Skeletal muscle tissue (tissue), 4 donors: ENCODE data around the gene SCYL3. TPM values are rescaled to one million over a fixed set of nuclear protein-coding genes. Genes with fewer than 3 reads are reported as not detected.

ENCODE experiments used
- H3K27ac ChIP-seq: one replicate; pipeline ENCODE4 v1.7.0; 2013; ENCODE audit warnings: mild to moderate bottlenecking, low read depth, low read length, inconsistent platforms
- H3K27me3 ChIP-seq, 3 donors: one replicate each; pipeline ENCODE4 v1.7.0; 2013; ENCODE audit warnings: low read length in 3 of 3; ENCODE audit not compliant: control insufficient read depth in 3 of 3, insufficient read depth in 3 of 3
- H3K36me3 ChIP-seq, 3 donors: one replicate each; pipeline ENCODE4 v1.7.0; 2013; ENCODE audit warnings: low read length in 3 of 3; ENCODE audit not compliant: control insufficient read depth in 3 of 3, insufficient read depth in 3 of 3
- H3K4me1 ChIP-seq, 3 donors: one replicate each; pipeline ENCODE4 v1.7.0; 2013; ENCODE audit warnings: low read length in 3 of 3, mild to moderate bottlenecking in 3 of 3; ENCODE audit not compliant: control insufficient read depth in 3 of 3, insufficient read depth in 3 of 3
- H3K4me3 ChIP-seq, 3 donors: one replicate each; pipeline ENCODE4 v1.7.0; 2013; ENCODE audit warnings: low read length in 3 of 3
- H3K9ac ChIP-seq, 3 donors: one replicate each; pipeline ENCODE4 v1.7.0; 2013; ENCODE audit warnings: low read length in 3 of 3, mild to moderate bottlenecking in 3 of 3, moderate library complexity in 2 of 3, low read depth in 1 of 3
- H3K9me3 ChIP-seq, 3 donors: one replicate each; pipeline ENCODE4 v1.7.0; 2013; ENCODE audit warnings: low read length in 3 of 3; ENCODE audit not compliant: control insufficient read depth in 3 of 3
- total RNA-seq: library from RNA; depleted of rRNA; stranded (reverse); fragments of >200 nt; gene quantifications from one replicate; pipeline ENCODE4 v1.2.3, GENCODE V29; 2014
- donor health status: Osteomylitis.

The SCYL3 gene
- total RNA-seq, 1 donor from 2014 or later = 8.4 TPM

DNA sequence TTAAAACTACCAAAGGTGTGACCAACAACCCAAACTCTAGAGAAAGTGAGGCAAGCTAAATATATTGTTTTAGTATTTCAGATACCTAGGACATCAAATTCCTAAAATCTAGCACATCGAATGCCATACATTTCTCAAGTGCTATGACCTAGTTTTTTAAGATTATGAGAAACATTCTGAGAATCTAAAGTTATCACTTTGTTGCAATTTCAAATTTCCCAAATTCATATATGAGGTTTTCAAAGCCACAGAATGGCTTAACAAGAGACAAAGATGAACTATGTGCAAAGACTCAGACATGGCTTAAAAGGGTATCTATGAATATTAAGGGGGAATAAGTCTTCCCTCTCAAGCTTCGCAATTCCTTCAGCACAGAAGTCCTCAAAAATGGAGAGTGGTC is 6.8 kb downstream of the SCYL3 start:
- Histone ChIP-seq H3K27me3 (no peaks in the 10 kb centered on the region), H3K9me3 (no peaks in the 10 kb centered on the region), H3K4me1 (peaks cover 0 to 5% (median 2%) of the 10 kb centered on the region in 3 donors), H3K27ac (no peak overlapping the region), H3K4me3 (no peak overlapping the region), H3K36me3 (peaks cover 0 to 23% (median 0%) of the 10 kb centered on the region in 3 donors), H3K9ac (no peak overlapping the region)

DNA sequence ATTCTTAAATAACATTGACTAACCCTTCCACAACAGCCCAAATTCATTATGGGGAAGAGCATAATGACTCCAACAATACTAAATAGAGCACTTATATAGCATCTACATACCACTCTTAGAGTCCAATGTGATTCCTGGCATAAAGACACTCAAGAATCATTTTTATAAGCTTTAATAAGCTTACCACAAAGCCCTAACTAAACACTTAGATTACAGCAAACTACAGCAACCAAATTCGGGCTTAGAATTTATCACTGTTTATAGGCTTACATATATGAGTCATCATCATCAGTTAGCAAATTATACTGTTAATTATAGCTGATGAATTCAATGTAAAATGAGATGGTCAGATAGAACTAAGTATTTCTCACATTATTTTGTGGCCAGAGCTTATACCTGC is 7.3 kb downstream of the SCYL3 start:
- Histone ChIP-seq H3K9ac (no peak overlapping the region), H3K9me3 (no peaks in the 10 kb centered on the region), H3K36me3 (peaks cover 0 to 23% (median 0%) of the 10 kb centered on the region in 3 donors), H3K4me3 (no peak overlapping the region), H3K27ac (no peak overlapping the region), H3K27me3 (no peaks in the 10 kb centered on the region), H3K4me1 (peaks cover 0 to 5% (median 0%) of the 10 kb centered on the region in 3 donors)

DNA sequence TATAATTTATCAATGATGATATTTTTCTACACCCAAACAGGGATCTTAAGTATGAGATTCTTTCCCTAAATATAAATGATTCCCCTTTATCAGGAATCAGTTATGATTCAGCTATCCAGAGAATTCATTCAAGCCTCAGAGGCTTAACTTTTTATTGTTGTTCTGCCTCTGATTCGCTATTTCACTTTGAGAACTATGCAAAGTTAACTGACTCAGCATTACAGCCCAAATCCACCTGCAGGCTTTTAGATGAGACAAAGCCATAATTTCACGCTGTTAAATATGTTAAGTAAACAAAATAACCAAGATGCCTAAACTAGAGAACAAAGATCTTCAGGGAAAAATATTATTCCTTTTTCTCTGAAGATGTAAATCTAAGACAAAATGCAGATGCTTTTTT is 8.5 kb downstream of the SCYL3 start:
- H3K27me3 ChIP-seq = no peaks in the 10 kb centered on the region
- H3K27ac ChIP-seq = no peak overlapping the region
- no peaks in the 10 kb centered on the region for H3K4me1 ChIP-seq
- peaks cover 0 to 23% (median 0%) of the 10 kb centered on the region in 3 donors for H3K36me3 ChIP-seq
- no peaks in the 10 kb centered on the region for H3K9me3 ChIP-seq
- H3K9ac ChIP-seq = no peak overlapping the region
- no peak overlapping the region for H3K4me3 ChIP-seq

DNA sequence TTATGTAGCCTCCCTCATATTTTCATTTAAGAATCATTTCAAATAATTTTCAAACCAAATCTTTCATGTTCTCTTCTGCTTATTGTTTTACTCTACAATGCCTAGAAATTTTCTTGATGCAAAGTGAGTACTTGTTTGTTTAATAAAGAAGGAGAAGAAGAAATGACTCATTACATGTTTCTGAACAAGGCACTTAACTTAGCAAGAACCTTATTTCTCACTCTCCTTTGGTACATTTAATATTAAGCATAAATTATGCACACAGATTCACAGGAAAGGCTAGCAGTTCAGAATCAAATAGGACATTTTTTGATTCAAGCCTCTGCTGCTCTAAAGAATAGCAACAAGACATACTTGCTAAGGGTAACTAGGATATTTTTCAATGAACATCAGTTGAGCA is 9.1 kb downstream of the SCYL3 start:
- no peak overlapping the region for H3K4me3 ChIP-seq
- no peaks in the 10 kb centered on the region for H3K9me3 ChIP-seq
- H3K36me3 ChIP-seq = peaks cover 0 to 23% (median 0%) of the 10 kb centered on the region in 3 donors
- no peak overlapping the region for H3K27ac ChIP-seq
- no peak overlapping the region for H3K9ac ChIP-seq
- no peaks in the 10 kb centered on the region for H3K27me3 ChIP-seq
- H3K4me1 ChIP-seq = no peaks in the 10 kb centered on the region

DNA sequence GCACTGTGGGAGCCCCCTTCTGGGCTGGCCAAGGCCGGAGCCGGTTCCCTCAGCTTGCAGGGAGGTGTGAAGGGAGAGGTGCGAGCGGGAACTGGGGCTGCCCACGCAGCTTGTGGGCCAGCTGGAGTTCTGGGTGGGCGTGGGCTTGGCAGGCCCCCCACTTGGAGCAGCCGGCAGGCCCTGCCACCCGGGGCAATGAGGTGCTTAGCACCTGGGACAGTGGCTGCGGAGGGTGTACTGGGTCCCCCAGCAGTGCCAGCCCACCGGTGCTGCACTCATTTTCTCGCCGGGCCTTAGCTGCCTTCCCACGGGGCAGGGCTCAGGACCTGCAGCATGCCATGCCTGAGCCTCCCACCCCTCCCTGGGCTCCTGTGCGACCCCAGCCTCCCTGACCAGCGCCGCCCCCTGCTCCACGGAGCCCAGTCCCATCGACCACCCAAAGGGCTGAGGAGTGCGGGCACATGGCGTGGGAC is 11.6 kb downstream of the SCYL3 start:
- H3K36me3 ChIP-seq = peaks cover 0 to 29% (median under 1%) of the 10 kb centered on the region in 3 donors
- no peaks in the 10 kb centered on the region for H3K9me3 ChIP-seq
- no peak overlapping the region for H3K9ac ChIP-seq
- no peak overlapping the region for H3K27ac ChIP-seq
- H3K4me3 ChIP-seq = no peak overlapping the region
- no peaks in the 10 kb centered on the region for H3K27me3 ChIP-seq
- no peaks in the 10 kb centered on the region for H3K4me1 ChIP-seq

DNA sequence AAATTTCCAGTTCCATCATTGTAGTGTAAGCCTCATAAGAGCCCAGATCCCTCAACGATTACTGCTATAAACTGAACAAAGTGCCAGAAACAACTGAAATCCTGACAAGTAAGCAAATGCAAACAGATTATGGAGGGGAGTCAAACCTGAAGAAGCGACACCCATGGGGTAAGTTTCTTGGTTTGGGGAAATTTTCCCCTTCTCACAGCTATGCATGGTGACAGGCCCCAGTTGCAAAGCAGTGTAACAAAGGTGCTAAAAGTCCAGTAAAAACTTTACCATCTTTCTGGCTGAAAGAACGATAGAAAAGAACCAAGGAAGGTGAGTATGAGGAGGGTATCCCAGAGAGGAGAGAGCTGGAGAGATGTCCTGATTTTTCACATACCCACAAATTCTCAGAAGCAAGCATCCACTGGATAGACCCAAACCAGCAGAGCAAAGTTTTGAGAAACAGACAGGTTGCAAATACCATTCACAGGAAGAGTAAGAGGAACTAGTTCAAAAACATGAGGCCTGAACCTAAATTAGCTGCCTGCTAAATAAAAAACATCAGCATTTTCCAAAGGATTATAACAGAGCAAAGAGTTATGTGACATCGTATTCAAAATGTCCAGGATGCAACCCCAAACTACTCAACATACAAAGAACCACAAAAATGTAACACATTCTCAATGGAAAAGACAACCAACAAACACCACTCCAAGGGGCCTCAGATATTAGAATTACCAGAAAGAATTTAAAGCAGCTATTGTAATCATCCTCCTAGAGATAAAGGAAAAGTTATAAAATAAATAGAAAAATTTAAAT is 14.5 kb downstream of the SCYL3 start:
- Histone ChIP-seq H3K36me3 (peaks cover 10 to 32% (median 13%) of the 10 kb centered on the region in 3 donors), H3K27me3 (no peaks in the 10 kb centered on the region), H3K4me3 (no peak overlapping the region), H3K4me1 (no peaks in the 10 kb centered on the region), H3K27ac (no peak overlapping the region), H3K9me3 (no peaks in the 10 kb centered on the region), H3K9ac (no peak overlapping the region)

DNA sequence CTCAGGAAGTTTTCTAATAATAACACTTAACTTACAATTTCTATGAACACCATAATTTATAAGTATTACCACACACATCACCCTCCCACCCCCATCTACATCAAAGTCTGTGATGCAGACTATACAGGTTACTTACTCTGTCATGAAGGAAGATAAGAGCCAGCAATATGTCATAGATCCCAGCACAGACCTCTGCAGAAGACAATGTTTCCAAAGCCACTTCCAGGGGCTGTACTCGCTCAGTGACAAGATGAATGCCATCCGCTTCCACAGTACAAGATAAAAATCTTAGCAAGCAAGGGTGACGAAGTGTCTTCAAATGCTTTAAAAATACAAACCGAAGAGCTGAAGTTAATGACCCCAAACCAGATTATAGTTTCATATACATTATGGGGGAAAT is 15.2 kb downstream of the SCYL3 start:
- no peaks in the 10 kb centered on the region for H3K9me3 ChIP-seq
- no peaks in the 10 kb centered on the region for H3K27me3 ChIP-seq
- no peaks in the 10 kb centered on the region for H3K4me1 ChIP-seq
- H3K9ac ChIP-seq = no peak overlapping the region
- H3K27ac ChIP-seq = no peak overlapping the region
- no peak overlapping the region for H3K4me3 ChIP-seq
- peaks cover 15 to 35% (median 15%) of the 10 kb centered on the region in 3 donors for H3K36me3 ChIP-seq

DNA sequence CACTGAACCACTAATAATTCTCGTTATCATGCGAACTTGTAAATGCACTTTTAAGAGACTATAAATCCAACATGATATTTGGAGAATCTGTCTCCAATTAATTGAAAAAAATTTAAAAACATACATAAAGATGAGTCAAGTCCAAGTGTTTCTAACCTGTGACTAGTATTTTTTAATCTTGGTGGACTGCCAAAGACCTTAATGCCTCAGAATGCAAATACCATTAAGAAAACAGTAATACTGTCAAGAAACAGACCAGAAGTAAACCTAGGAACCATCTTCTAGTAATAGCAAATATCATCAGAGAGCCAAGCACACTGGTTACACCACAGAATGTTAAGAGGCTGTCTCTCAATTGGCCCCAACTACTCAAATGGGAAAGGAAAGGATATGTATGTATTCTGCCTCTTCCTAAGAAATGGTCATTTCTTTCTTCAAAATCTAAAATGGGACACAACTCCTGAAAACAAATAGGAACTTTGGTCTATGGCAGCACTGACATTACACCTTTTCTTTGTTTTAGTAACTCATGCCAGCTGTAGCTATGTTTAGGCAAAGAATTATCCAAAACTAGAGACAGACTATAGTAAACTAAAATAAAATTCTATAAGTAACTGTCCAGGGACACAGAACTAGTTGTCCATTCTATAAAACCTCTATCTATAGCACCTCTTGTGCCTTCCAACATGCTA is 15.8 kb downstream of the SCYL3 start:
- H3K4me1 ChIP-seq = no peaks in the 10 kb centered on the region
- no peaks in the 10 kb centered on the region for H3K27me3 ChIP-seq
- no peak overlapping the region for H3K4me3 ChIP-seq
- no peaks in the 10 kb centered on the region for H3K9me3 ChIP-seq
- H3K27ac ChIP-seq = no peak overlapping the region
- peaks cover 16 to 38% (median 20%) of the 10 kb centered on the region in 3 donors for H3K36me3 ChIP-seq
- H3K9ac ChIP-seq = no peak overlapping the region

DNA sequence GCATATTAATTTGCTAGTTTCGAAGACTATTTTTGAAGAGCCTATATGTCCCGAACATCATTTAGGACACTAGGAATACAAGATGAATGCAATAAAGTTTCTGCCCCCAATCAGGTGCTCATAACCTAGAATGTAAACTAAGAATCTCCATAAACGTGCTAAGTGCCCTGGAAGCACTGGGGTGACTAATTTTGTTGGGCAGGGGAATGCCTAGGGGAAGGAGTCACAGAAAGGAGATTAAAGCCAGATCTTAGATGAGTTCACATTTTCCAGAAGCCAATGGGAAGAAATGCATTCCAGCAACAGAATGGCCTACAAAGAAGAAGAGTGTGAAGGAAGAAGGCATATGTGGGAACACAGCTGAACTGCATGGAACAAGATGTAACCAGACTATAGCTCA is 19.5 kb downstream of the SCYL3 start:
- no peaks in the 10 kb centered on the region for H3K4me1 ChIP-seq
- no peak overlapping the region for H3K9ac ChIP-seq
- no peak overlapping the region for H3K4me3 ChIP-seq
- no peak overlapping the region for H3K27ac ChIP-seq
- H3K9me3 ChIP-seq = no peaks in the 10 kb centered on the region
- H3K36me3 ChIP-seq = peaks cover 35 to 66% (median 38%) of the 10 kb centered on the region in 3 donors
- H3K27me3 ChIP-seq = no peaks in the 10 kb centered on the region

DNA sequence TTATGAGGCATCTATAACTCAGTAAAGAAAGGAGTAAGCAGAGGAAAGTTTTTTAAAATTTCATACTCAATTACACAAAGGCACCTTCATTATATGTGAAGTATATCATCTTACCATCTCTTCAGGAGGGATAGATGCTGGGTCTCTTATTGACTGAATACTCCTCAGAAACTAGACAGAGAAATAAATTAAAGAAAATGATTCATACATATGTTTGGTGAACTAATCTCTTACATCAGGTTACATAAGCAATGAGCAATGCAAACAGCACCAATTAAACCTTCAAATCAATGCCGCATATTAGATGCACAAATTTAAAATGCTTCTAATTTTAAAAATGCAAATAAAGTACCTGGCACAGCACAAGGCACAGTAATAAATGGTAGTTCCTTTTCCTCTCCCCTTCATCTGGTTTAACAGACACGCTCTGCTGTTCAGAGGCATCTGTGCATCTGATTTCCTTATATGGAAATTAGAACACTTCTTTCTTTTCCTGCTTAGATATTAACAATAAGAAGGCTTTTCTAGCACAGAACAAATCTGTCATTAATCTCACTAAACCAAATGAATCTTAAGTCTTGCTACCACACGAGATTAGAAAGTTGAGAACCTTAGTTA is 20.0 kb downstream of the SCYL3 start:
- H3K9me3 ChIP-seq = no peaks in the 10 kb centered on the region
- no peaks in the 10 kb centered on the region for H3K4me1 ChIP-seq
- H3K9ac ChIP-seq = no peak overlapping the region
- no peak overlapping the region for H3K4me3 ChIP-seq
- peaks cover 37 to 69% (median 44%) of the 10 kb centered on the region in 3 donors for H3K36me3 ChIP-seq
- no peak overlapping the region for H3K27ac ChIP-seq
- H3K27me3 ChIP-seq = no peaks in the 10 kb centered on the region
